Measurements from ENCODE around the gene CALCOCO1. TPM values are rescaled to one million over a fixed set of nuclear protein-coding genes. Genes with fewer than 3 reads are reported as not detected.
A peak's percentile ranks its signal among the peaks of the same experiment; 100 is the strongest.

CALCOCO1 gene
- total RNA-seq, 2 donors from 2014 or later = 108 to 194 TPM

DNA sequence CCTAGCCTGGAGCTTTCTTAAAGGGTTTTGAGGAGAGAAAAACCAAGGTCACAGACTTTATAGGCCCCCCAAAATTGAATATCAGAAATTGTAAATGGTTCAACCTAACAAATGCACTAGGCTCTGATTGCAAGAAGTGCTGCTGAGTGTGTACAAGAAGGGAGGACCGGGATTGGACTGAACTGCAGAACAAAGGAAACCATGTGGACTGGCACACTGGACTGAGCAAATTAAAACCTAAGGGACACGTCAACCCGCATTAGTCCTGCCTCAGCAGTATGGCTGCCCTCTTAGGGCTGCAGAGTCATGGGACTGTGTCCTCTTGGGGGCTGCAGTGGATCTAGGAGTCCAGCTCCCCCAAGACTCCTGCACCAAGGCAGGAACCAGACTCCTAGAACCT is 25.4 kb upstream of the CALCOCO1 start:
- Histone ChIP-seq H3K27ac (no peak overlapping the region), H3K27me3 (replicated peaks; ENCODE audit: insufficient read depth) (no peaks in the 10 kb centered on the region), H3K9me3 (no peaks in the 10 kb centered on the region), H3K4me1 (replicated peaks) (peaks cover 17% of the 10 kb centered on the region), H3K36me3 (no peaks in the 10 kb centered on the region), H3K4me3 (no peak overlapping the region)
- intact Hi-C loops (cut with DNase I) = no loop called here
- 96% methylated on average over 3 of the region's 3 CpGs for WGBS
- TF ChIP-seq POLR2AphosphoS5 (IDR thresholded peaks at IDR 0.05) (no peak), CTCF (IDR thresholded peaks at IDR 0.05) (no peak), POLR2A (IDR thresholded peaks at IDR 0.05) (no peak)
- no peak for DNase-seq (ENCODE audit: low spot score)

GRCh38 chr12:53752192-53752601 is 24.9 kb upstream of the CALCOCO1 start:
- Histone ChIP-seq H3K9me3 (no peaks in the 10 kb centered on the region), H3K27me3 (replicated peaks; ENCODE audit: insufficient read depth) (peaks cover 2% of the 10 kb centered on the region), H3K27ac (no peak overlapping the region), H3K4me1 (replicated peaks) (peaks cover 17% of the 10 kb centered on the region), H3K4me3 (peak overlapping the region in 1 of 2 donors; percentile 26), H3K36me3 (no peaks in the 10 kb centered on the region)
- DNase-seq (ENCODE audit: low spot score) = no peak
- intact Hi-C loops (cut with DNase I) = no loop called here
- 48% methylated on average over 13 of the region's 13 CpGs for WGBS
- no peak for TF ChIP-seq CTCF (IDR thresholded peaks at IDR 0.05)
- TF ChIP-seq POLR2A (IDR thresholded peaks at IDR 0.05) = no peak
- no peak for TF ChIP-seq POLR2AphosphoS5 (IDR thresholded peaks at IDR 0.05)

- Histone ChIP-seq H3K9me3 (no peaks in the 10 kb centered on the region), H3K27ac (peak within 1 kb of the TSS; percentile 30 to 35), H3K27me3 (replicated peaks; ENCODE audit: insufficient read depth) (peaks cover 2% of the 10 kb centered on the region), H3K36me3 (no peaks in the 10 kb centered on the region), H3K4me3 (peak within 1 kb of the TSS; percentile 26 to 43), H3K4me1 (replicated peaks) (peaks cover 17% of the 10 kb centered on the region)
- 2% methylated on average over 76 of the region's 76 CpGs for WGBS
- DNase-seq (ENCODE audit: low spot score) = no peak
- TF ChIP-seq POLR2A (IDR thresholded peaks at IDR 0.05) (peak; percentile 7), CTCF (IDR thresholded peaks at IDR 0.05) (no peak), POLR2AphosphoS5 (IDR thresholded peaks at IDR 0.05) (no peak)
- intact Hi-C loops (cut with DNase I) = no loop called here
Measured at GRCh38 chr12:53751336-53752191, 24.3 kb upstream of the CALCOCO1 start, which contains the start of gene CISTR. Gene CISTR, minus strand, starts transcription at chr12:53751979.

DNA sequence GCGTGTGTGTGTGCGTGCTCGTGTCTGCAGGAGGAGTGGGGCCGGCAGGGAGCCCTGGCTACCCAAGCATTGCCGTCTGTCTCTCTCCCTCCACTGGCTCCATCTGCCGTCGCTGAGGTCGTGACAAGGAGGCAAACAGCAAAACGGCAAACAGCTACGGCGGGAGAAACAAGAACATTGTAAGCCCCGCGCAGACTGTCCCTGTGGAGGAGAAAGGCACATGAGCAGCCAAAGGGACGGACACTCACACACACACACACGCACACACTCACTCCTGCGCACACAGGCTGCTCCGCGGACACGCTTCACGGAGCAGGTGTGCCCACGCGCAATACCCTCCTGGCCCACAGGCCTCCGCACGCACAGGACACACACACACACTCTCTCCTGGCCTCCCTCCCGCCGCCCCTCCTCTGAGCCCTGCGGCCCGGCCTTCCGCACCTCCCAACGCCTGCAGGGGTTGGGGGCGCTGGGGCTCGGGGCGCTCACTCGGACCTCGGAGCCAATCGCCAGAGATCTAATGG is 23.6 kb upstream of the CALCOCO1 start:
- Histone ChIP-seq H3K9me3 (no peaks in the 10 kb centered on the region), H3K27me3 (replicated peaks; ENCODE audit: insufficient read depth) (peaks cover 2% of the 10 kb centered on the region), H3K4me1 (replicated peaks) (peaks cover 17% of the 10 kb centered on the region), H3K4me3 (peak overlapping the region; percentile 26 to 43), H3K36me3 (no peaks in the 10 kb centered on the region), H3K27ac (peak overlapping the region; percentile 30 to 35)
- DNase-seq (ENCODE audit: low spot score) = no peak
- intact Hi-C loops (cut with DNase I) = no loop called here
- WGBS = 8% methylated on average over 35 of the region's 36 CpGs
- no peak for TF ChIP-seq CTCF (IDR thresholded peaks at IDR 0.05)
- no peak for TF ChIP-seq POLR2A (IDR thresholded peaks at IDR 0.05)
- no peak for TF ChIP-seq POLR2AphosphoS5 (IDR thresholded peaks at IDR 0.05)

Data from prostate gland (tissue), 2 donors.